GM20000 (cell line): ENCODE measurements around the gene FAM234B.
"Not testable (repeated sequence)": the region's sequence is repeated elsewhere in the genome, so short reads cannot be mapped to it uniquely, and the experiment has no call there.

Source experiments
- DNase-seq: peaks from one replicate; pipeline ENCODE4 v3.0.0; 2012; ENCODE audit warnings: low spot score
- TF ChIP-seq, protein P1 (sequence below): IDR thresholded peaks from 2 replicates; pipeline ENCODE4 v1.5.1; 2012; ENCODE audit warnings: mild to moderate bottlenecking, control low read depth; ENCODE audit errors: extremely low read depth, missing control alignments

FAM234B gene

GRCh38 chr12:13026286-13026685 lies 17.9 kb upstream of the FAM234B start:
- TF ChIP-seq, protein P1, sequence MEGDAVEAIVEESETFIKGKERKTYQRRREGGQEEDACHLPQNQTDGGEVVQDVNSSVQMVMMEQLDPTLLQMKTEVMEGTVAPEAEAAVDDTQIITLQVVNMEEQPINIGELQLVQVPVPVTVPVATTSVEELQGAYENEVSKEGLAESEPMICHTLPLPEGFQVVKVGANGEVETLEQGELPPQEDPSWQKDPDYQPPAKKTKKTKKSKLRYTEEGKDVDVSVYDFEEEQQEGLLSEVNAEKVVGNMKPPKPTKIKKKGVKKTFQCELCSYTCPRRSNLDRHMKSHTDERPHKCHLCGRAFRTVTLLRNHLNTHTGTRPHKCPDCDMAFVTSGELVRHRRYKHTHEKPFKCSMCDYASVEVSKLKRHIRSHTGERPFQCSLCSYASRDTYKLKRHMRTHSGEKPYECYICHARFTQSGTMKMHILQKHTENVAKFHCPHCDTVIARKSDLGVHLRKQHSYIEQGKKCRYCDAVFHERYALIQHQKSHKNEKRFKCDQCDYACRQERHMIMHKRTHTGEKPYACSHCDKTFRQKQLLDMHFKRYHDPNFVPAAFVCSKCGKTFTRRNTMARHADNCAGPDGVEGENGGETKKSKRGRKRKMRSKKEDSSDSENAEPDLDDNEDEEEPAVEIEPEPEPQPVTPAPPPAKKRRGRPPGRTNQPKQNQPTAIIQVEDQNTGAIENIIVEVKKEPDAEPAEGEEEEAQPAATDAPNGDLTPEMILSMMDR = no peak
- no peak for DNase-seq

DNA sequence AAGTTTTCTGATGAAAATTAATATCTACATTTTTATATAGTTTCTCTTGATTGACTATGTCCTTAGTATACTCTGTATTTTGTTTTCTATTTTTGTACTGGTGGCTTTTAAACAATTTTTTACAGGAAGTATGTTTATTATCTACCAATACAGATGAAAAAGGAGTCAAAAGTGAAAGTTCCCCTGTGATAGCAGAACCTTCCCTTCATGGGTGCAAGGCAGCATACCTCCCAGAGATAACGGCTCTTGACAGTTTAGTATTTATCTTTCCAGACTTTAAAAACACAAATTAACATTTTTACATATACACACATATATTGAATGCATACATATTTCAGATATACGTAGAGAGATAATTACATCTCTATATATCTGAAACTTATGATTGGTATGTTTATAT lies 17.1 kb upstream of the FAM234B start:
- no peak for DNase-seq

DNA sequence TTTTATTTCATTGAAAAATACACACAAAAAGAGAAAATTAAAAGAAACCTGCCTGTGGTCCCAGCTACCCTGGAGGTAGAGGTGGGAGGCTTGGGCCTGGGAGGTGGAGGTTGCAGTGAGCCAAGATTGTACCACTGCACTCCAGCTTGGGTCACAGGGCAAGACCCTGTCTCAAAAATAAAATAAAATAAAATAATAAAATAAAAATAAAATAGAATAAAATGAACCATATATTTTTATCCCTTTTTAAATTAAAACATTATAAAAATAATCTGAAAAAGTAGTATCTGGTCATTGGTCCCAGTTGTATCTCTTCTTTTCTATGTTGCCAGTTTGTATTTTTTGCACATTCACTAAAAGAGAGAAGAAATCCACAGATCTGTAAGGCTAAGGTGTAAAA lies 16.7 kb upstream of the FAM234B start:
- TF ChIP-seq, protein P1 = no peak
- no peak for DNase-seq

More for the DNA sequence above, 17.1 kb upstream of the FAM234B start:
- TF ChIP-seq, protein P1 = no peak

GRCh38 chr12:13028825-13029570 lies 15.2 kb upstream of the FAM234B start:
- no peak for DNase-seq
- TF ChIP-seq, protein P1 = no peak

GRCh38 chr12:13030541-13031291 lies 13.5 kb upstream of the FAM234B start:
- DNase-seq = no peak
- TF ChIP-seq, protein P1 = no peak

- TF ChIP-seq, protein P1 = no peak
- no peak for DNase-seq
These were observed 12.0 kb upstream of the FAM234B start for GRCh38 chr12:13032164-13032563.

GRCh38 chr12:13033476-13033875 lies 10.7 kb upstream of the FAM234B start:
- no peak for DNase-seq
- TF ChIP-seq, protein P1 = no peak

DNA sequence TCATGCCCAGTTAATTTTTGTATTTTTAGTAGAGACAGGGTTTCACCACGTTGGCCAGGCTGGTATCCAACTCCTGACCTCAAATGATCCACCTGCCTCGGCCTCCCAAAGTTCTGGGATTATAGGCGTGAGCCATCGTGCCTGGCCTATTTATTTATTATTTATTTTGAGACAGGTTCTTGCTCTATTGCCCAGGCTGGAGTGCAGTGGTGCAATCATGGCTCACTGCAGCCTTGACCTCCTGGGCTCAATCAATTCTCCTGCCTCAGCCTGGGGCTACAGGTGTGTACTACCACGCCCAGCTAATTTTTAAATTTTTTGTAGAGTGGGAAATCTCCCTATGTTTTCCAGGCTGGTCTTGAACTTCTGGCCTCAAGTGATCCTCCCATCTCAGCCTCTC lies 8.8 kb upstream of the FAM234B start:
- not testable (repeated sequence) for DNase-seq
